Endometrial microvascular endothelial cells (primary cell): Measurements from ENCODE around the gene HDAC10. TPM values are rescaled to one million over a fixed set of nuclear protein-coding genes. Genes with fewer than 3 reads are reported as not detected.

Experiments
- in situ Hi-C: cut with HindIII; loops from 2 replicates; pipeline ENCODE4 v1.10.0; 2017; ENCODE audit warnings: low sequenced_read_pairs, low pct_unique_long_range_greater_than_20kb; ENCODE audit errors: inconsistent ontology term
- total RNA-seq: library from RNA; depleted of rRNA; stranded (reverse); fragments of >200 nt; gene quantifications from one replicate; pipeline ENCODE4 v1.2.3, GENCODE V29; 2015; ENCODE audit errors: inconsistent ontology term

The HDAC10 gene
- total RNA-seq, 1 donor from 2014 or later: 31.3 TPM

- in situ Hi-C loops: no loop called here
Measured at GRCh38 chr22:50224071-50224470, 27.0 kb downstream of the HDAC10 start.

- in situ Hi-C loops: no loop called here
Measured at GRCh38 chr22:50222508-50222907, 28.6 kb downstream of the HDAC10 start.

GRCh38 chr22:50221410-50222300 is 29.4 kb downstream of the HDAC10 start:
- in situ Hi-C loops: no loop called here

GRCh38 chr22:50220603-50221409 is 30.3 kb downstream of the HDAC10 start:
- in situ Hi-C loops: no loop called here

- in situ Hi-C loops: no loop called here
Measured at GRCh38 chr22:50219800-50220602, 31.1 kb downstream of the HDAC10 start.

- in situ Hi-C loops: no loop called here
Measured at GRCh38 chr22:50218996-50219727, 31.9 kb downstream of the HDAC10 start.

GRCh38 chr22:50218153-50218995 is 32.7 kb downstream of the HDAC10 start:
- in situ Hi-C loops: no loop called here

- in situ Hi-C loops: no loop called here
Measured at GRCh38 chr22:50217543-50218152, 33.4 kb downstream of the HDAC10 start.

GRCh38 chr22:50216684-50217520 is 34.2 kb downstream of the HDAC10 start:
- in situ Hi-C loops: no loop called here

- in situ Hi-C loops: no loop called here
Measured at GRCh38 chr22:50216055-50216683, 34.9 kb downstream of the HDAC10 start.

- in situ Hi-C loops: no loop called here
Measured at GRCh38 chr22:50215297-50216054, 35.6 kb downstream of the HDAC10 start.

GRCh38 chr22:50213263-50213662 is 37.8 kb downstream of the HDAC10 start:
- in situ Hi-C loops: no loop called here

- in situ Hi-C loops: no loop called here
Measured at GRCh38 chr22:50211147-50211546, 39.9 kb downstream of the HDAC10 start.

- in situ Hi-C loops: no loop called here
Measured at GRCh38 chr22:50210378-50211139, 40.5 kb downstream of the HDAC10 start.

GRCh38 chr22:50209893-50210292 is 41.2 kb downstream of the HDAC10 start:
- in situ Hi-C loops: no loop called here
